Measurements from ENCODE around the gene WNT4.

The WNT4 gene

DNA sequence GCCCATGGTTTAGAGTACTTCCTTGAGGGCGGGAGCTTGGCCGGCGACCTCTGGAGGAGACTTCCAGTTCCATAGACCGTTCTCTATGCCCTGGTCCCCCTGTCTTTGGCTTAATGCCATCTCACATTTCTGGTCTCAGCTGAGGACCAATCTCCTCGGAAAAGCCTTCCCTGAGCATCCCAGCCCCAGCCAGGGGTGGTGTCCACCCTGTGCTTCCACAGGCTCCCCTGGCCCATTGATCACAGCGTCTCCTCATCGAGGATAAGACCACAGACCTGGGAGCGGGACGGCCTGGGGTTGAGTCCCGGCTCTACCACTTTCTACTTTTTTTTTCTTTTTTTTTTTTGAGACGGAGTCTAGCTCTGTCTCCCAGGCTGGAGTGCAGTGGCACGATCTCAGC is 14.5 kb downstream of the WNT4 start:
- peak; percentile 14 for DNase-seq

DNA sequence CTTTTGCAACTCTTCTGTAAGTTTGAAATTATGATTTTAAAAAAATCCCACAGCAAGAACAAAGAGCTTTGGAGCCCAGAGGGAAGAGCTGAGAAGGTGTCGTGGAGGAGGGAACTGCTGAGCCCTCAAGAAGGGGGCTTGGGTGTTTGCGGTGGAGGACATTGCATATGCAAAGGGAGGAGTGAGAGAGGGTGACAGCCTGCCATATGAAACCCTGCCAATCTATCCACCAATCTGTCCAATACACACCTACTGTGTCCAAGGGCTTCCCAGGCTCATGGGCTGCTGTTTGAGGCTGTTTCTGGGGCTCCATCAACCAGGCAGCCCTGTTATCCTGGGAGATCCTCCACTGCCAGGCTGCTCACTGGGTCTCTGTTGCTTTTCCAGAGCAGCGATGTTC is 15.2 kb downstream of the WNT4 start:
- no peak for DNase-seq

DNA sequence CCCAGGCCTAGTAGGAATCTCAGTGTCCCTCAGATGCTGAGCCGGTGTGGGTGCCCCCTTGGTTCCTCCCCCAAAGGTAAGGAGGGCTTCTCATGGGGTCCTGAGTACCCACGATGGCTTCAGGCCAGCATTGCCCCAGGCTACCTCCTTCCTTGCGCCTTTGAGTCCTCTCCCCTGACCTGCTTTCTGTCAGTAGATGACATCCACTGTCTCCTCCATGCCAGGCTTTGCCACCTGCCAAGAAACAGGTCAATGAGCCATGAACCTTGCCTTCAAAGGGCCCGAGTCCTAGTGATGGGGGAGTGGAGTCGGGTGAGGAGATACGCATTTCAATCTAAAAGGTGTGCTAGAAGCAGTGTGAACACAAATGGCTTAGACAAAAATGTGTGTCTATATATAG is 15.6 kb downstream of the WNT4 start:
- DNase-seq, result no peak

GRCh38 chr1:22126531-22126930 is 16.4 kb downstream of the WNT4 start:
- DNase-seq, result no peak

- no peak for DNase-seq
These were observed 18.2 kb downstream of the WNT4 start for GRCh38 chr1:22124592-22125229.

DNA sequence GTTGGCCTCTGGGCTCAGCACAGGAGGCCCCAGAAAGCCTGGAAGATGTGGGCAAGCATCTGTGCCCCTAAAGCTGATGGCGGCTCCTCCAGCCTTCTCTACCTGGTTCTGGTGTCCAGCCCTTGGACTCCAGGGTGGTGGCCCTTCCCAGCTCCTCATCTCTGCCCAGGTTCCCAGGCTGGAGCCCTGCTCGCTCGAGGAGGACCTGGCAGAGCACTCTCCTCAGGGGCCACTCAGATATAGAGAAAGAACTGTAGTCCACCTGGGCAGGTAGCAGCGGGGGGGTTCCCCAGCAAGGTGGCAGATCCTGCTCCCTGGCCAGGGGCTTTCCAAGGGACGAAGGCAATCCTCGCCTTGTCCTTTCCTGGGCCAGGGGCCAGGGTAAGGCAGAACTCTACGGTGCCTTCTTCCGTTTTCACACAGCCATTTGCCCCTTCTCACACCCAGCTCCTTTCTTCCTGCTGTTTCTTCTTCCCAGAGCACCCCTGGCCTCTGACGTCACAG is 18.9 kb downstream of the WNT4 start:
- no peak for DNase-seq

- DNase-seq, result no peak
These were observed 19.9 kb downstream of the WNT4 start for GRCh38 chr1:22123071-22123390.

- DNase-seq, result no peak
These were observed 20.4 kb downstream of the WNT4 start for GRCh38 chr1:22122273-22123070.

- DNase-seq, result peak; percentile 65
These were observed 21.4 kb downstream of the WNT4 start for GRCh38 chr1:22121421-22121911.

DNA sequence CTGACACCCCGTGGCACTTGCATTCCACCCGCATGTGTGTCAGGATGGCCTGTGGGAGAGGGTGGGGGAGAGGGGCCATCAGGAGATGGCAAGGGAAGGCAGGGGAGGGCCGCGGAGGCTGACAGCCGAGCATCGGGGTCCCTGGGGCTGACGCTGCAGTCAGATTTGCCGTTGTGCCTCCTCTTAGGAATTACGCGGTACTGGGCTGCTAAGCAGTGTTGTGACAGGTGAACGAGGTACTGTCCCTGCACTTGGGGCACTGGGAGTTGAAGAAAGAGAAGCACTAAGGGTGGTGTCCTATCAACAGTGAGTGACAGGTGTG is 22.5 kb downstream of the WNT4 start:
- DNase-seq, result no peak

DNA sequence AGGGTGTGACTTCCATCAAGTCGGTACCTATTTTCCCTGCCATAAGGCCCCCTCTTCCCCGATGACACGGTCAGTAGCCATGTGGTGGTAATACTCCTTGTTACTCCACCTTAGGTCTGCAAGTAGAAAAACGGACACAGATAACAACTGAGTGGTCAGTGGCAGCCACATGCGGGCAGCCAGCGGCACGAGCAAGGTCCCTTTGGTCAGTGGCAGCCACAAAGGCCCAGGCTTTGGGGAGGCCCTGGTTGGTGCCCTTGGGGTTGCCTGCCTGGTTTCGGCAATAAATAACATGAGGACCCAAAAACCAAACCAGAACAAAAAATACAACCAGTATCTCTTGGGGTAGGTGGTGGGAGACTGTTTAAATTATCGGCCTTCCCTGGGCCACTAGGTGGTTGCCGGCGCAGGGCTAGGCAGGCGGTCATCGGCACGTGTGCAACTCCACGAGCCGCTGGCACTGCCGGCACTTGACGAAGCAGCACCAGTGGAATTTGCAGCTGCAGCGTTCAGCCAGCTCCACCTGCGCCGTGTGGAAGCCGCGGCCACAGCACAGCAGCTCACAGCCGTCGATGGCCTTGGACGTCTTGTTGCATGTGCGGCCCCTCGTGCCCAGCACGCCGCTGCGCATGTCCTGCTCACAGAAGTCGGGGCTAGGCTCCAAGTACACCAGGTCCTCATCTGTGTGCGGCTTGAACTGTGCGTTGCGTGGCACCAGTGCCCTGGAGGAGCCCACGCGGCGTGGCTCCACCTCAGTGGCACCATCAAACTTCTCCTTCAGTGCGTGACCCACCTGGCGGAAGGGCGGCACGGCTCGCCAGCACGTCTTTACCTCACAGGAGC is 23.1 kb downstream of the WNT4 start:
- no peak for DNase-seq

DNA sequence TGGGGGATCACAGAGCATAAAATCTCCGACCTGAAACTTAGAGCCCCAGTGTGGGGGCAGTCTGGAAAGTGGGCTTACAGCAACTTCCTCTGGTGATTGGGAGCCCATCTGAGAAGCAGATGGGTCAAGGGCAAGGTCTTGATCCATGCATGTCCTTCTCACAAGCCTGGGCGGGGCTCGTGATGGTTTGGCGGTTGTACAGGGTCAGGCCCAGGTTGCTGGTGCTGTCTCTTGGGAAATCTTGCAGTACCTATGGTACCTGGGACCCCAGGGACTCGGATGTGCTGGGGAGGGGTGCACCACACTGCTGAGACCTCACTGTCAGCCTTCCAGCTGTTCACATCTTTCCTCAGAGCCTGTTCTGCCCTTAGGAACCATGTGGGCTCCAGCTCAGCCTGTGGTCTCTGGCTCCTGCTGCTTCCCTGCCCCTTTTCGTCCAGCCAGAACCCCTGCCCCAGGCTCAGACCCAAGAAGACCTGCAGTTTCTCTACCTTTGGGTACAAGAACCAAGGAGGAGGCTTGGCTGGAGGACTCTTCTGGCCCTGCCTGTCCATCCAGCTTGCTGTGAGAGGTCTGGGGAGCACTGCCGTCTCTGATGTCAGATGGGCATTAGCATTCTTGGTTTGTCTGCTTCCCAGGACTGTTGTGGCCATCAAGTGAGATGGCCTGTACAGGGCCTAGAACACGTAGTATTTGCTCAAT is 24.5 kb downstream of the WNT4 start:
- no peak for DNase-seq

GRCh38 chr1:22117851-22118250 is 25.0 kb downstream of the WNT4 start:
- DNase-seq, result peak; percentile 70

DNA sequence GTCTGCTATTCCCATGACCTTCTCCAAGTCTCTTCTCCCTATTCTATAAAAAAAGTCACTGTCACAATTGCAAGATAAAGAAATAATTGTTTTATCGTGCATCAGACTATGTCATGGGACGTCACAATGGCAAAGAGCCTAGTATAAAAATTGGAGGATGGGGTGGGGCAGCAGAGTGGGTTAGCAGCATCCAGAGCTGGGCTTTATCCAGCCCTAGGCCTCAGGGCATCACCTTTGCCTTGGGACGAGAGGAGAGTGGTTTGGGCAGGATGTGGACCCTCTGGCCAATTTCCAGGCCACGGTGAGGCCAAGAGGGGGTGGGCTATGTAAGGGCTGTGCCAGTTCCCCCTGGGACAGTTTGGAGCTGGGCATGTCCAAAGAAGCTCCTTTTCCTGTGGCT is 25.7 kb downstream of the WNT4 start:
- no peak for DNase-seq

GRCh38 chr1:22115286-22115685 is 27.6 kb downstream of the WNT4 start:
- DNase-seq, result no peak

DNA sequence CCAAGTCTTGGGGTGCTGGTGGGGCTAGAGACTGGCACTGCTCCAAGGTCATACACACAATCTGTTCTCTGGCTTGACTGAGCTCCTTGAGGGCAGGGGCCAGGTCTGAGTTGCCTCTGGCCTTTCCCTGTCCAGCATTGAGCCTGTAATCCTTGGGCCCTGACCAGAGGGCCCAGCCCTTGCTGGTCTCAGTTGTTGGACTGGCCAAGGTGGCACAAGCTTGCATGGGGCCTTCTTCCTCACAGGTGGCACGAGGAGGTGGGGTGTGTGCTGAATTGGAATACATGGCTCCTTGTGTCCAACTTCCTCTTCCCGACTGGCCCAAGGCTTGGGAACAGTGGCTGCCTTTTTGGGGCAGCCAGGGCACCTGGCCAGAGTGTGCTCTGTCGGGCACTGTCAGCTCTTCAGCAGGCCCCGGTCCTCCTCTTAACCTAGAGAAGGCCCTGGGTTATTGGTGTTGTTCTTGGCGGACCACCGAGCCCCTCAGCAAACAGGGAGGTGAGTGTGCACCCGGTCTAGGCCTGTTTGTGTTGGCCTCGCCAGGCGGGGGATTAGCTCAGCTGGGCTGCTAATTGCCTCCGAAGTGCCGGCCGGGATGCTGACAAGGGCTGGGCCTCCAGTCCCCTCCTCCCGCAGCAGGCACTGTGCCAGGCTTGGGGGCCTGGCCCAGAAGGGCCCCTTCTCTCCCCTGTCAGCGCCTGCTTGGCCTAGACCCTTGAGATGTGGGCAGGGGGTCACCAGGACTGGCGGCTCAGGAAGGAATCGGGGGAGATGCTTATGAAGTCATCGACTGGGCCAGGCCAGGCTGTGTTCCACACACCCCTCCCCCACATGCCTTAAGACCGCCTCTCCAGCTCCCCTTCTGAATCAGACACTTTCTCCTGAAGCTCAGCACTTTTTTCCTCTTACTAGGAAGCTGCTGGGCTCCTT is 28.5 kb downstream of the WNT4 start:
- DNase-seq, result no peak

DNA sequence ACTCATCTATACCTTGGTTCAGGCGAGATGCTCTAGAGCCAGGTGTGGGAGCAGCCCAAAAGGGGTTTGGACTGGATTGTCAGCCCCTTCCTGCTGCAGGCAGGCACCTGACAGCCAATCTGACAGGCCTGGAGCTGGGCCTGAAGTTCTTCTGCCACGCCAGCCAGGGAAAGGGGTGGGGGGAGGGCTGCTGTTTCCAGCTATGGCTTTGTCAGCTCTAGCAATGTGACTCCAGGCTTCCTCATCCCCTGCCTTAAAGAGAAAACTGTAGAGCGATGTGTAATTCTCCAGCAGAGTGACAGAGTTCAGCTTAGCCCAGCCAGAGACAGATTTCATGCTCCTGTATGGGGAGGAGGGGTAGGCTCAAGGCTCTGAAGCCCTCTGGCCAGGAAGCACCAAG is 30.3 kb downstream of the WNT4 start:
- DNase-seq, result no peak

GRCh38 chr1:22111620-22112019 is 31.3 kb downstream of the WNT4 start:
- no peak for DNase-seq

- DNase-seq, result no peak
These were observed 31.8 kb downstream of the WNT4 start for GRCh38 chr1:22111115-22111514.

DNA sequence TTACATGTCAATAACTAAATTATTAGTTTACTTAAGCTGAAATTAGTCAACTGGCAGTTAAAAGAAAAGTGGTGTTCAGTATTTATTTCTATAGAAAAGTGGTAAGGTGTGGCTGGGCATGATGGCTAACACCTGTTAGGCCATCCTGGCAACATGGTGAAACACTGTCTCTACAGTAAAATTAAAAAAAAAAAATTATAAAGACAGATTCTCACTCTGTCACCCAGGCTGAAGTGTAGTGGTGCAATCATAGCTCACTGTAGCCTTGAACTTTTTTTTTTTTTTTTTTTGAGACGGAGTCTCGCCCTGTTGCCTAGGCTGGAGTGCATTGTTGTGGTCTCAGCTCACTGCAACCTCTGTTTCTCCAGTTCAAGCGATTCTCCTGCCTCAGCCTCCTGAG is 32.9 kb downstream of the WNT4 start:
- no peak for DNase-seq

GRCh38 chr1:22108339-22109105 is 34.4 kb downstream of the WNT4 start:
- DNase-seq, result no peak

All from hematopoietic multipotent progenitor cell treated with erythropoietin and hydrocortisone succinate and interleukin-3 and kit ligand, for 4 days (in vitro differentiated cells).